Osteocyte (in vitro differentiated cells): ENCODE measurements around the gene FBP2. TPM values are rescaled to one million over a fixed set of nuclear protein-coding genes. Genes with fewer than 3 reads are reported as not detected.

Experiments
- DNase-seq: peaks from one replicate; pipeline ENCODE4 v3.0.0; 2021; ENCODE audit warnings: mixed read lengths; ENCODE audit not compliant: unreplicated experiment; ENCODE audit errors: extremely low spot score
- H3K27ac Mint-ChIP-seq: one replicate; pipeline ENCODE4 v1.8.0; 2021; ENCODE audit warnings: mild to moderate bottlenecking, mixed read lengths; ENCODE audit not compliant: unreplicated experiment
- H3K27me3 Mint-ChIP-seq: one replicate; pipeline ENCODE4 v1.8.0; 2021; ENCODE audit warnings: mixed read lengths; ENCODE audit not compliant: unreplicated experiment
- H3K36me3 Mint-ChIP-seq: one replicate; pipeline ENCODE4 v1.8.0; 2021; ENCODE audit warnings: mixed read lengths; ENCODE audit not compliant: unreplicated experiment
- H3K4me1 Mint-ChIP-seq: one replicate; pipeline ENCODE4 v1.8.0; 2021; ENCODE audit warnings: mixed read lengths; ENCODE audit not compliant: unreplicated experiment
- H3K4me3 Mint-ChIP-seq: one replicate; pipeline ENCODE4 v1.8.0; 2021; ENCODE audit warnings: mild to moderate bottlenecking, moderate library complexity, mixed read lengths; ENCODE audit not compliant: unreplicated experiment
- H3K9me3 Mint-ChIP-seq: one replicate; pipeline ENCODE4 v1.8.0; 2021; ENCODE audit warnings: mixed read lengths; ENCODE audit not compliant: unreplicated experiment
- CTCF ChIP-seq: fragments of 200-600 bp; sonication (generic); IDR thresholded peaks from 2 replicates; pipeline ENCODE4 v1.5.0; 2021; ENCODE audit warnings: antibody characterized with exemption, mild to moderate bottlenecking, moderate library complexity
- total RNA-seq: library from RNA; stranded (reverse); gene quantifications from 2 replicates; pipeline ENCODE4 v1.2.1, GENCODE V29; 2021

FBP2 gene
- total RNA-seq, 1 donor from 2014 or later = not detected

GRCh38 chr9:94639061-94639998, 45.7 kb upstream of the FBP2 start, which contains the start of gene FBP1:
Gene FBP1 (minus strand): TSS chr9:94639518. CDS start chr9:94639310, 208 bp downstream.
- Mint-ChIP-seq H3K4me3 (peak within 1 kb of the TSS; percentile 77), H3K27ac (no peak within 1 kb of the TSS), H3K36me3 (no peaks in the 10 kb centered on the region), H3K4me1 (peaks cover 10% of the 10 kb centered on the region), H3K27me3 (peaks cover 30% of the 10 kb centered on the region), H3K9me3 (no peaks in the 10 kb centered on the region)
- DNase-seq = no peak
- TF ChIP-seq CTCF = no peak

- H3K9me3 Mint-ChIP-seq = no peaks in the 10 kb centered on the region
- no peak for DNase-seq
- H3K27ac Mint-ChIP-seq = no peak overlapping the region
- peaks cover 30% of the 10 kb centered on the region for H3K27me3 Mint-ChIP-seq
- H3K4me3 Mint-ChIP-seq = peak overlapping the region; percentile 77
- H3K36me3 Mint-ChIP-seq = no peaks in the 10 kb centered on the region
- H3K4me1 Mint-ChIP-seq = peaks cover 10% of the 10 kb centered on the region
- TF ChIP-seq CTCF = no peak
These were observed 44.9 kb upstream of the FBP2 start for GRCh38 chr9:94638335-94639060.

GRCh38 chr9:94632737-94633136, 39.1 kb upstream of the FBP2 start:
- no peak overlapping the region for H3K27ac Mint-ChIP-seq
- no peak for TF ChIP-seq CTCF
- peaks cover 43% of the 10 kb centered on the region for H3K27me3 Mint-ChIP-seq
- no peaks in the 10 kb centered on the region for H3K9me3 Mint-ChIP-seq
- H3K36me3 Mint-ChIP-seq = no peaks in the 10 kb centered on the region
- H3K4me3 Mint-ChIP-seq = no peak overlapping the region
- DNase-seq = no peak
- H3K4me1 Mint-ChIP-seq = peaks cover 9% of the 10 kb centered on the region

GRCh38 chr9:94631599-94631998, 38.0 kb upstream of the FBP2 start:
- Mint-ChIP-seq H3K27me3 (peaks cover 36% of the 10 kb centered on the region), H3K27ac (no peak overlapping the region), H3K4me1 (peaks cover 9% of the 10 kb centered on the region), H3K36me3 (no peaks in the 10 kb centered on the region), H3K9me3 (no peaks in the 10 kb centered on the region), H3K4me3 (no peak overlapping the region)
- no peak for DNase-seq
- no peak for TF ChIP-seq CTCF

GRCh38 chr9:94630833-94631232, 37.2 kb upstream of the FBP2 start:
- Mint-ChIP-seq H3K27ac (no peak overlapping the region), H3K4me3 (no peak overlapping the region), H3K4me1 (peaks cover 9% of the 10 kb centered on the region), H3K36me3 (no peaks in the 10 kb centered on the region), H3K9me3 (no peaks in the 10 kb centered on the region), H3K27me3 (peaks cover 31% of the 10 kb centered on the region)
- no peak for DNase-seq
- no peak for TF ChIP-seq CTCF
